Activated T-cell treated with anti-CD3 and anti-CD28 coated beads, Interleukin-2, amount 50 U/mL, for 24 hours (primary cell): Measurements from ENCODE around the gene PKN3.

Experiments used
- DNase-seq: peaks from one replicate; pipeline ENCODE4 v3.0.0-alpha.2; 2020
- H3K27ac Mint-ChIP-seq: 2 replicates; pipeline ENCODE4 v1.8.0; 2020; ENCODE audit warnings: mild to moderate bottlenecking, mixed read lengths
- H3K27me3 Mint-ChIP-seq: 2 replicates; pipeline ENCODE4 v1.8.0; 2020; ENCODE audit warnings: mixed read lengths
- H3K36me3 Mint-ChIP-seq: 2 replicates; pipeline ENCODE4 v1.8.0; 2020; ENCODE audit warnings: low read depth, mixed read lengths
- H3K4me1 Mint-ChIP-seq: 2 replicates; pipeline ENCODE4 v1.8.0; 2020; ENCODE audit warnings: low read depth, mixed read lengths
- H3K4me3 Mint-ChIP-seq: 2 replicates; pipeline ENCODE4 v1.8.0; 2020; ENCODE audit warnings: mild to moderate bottlenecking, moderate library complexity, mixed read lengths
- H3K9me3 Mint-ChIP-seq: 2 replicates; pipeline ENCODE4 v1.8.0; 2020; ENCODE audit warnings: mixed read lengths

Gene PKN3

GRCh38 chr9:128731093-128731492, 28.8 kb downstream of the PKN3 start:
- DNase-seq = no peak
- Mint-ChIP-seq H3K4me1 (peaks cover 5% of the 10 kb centered on the region), H3K27ac (no peak overlapping the region), H3K27me3 (no peaks in the 10 kb centered on the region), H3K36me3 (peaks cover 33% of the 10 kb centered on the region), H3K4me3 (no peak overlapping the region), H3K9me3 (no peaks in the 10 kb centered on the region)

- no peaks in the 10 kb centered on the region for H3K27me3 Mint-ChIP-seq
Measured at GRCh38 chr9:128731691-128732090, 29.4 kb downstream of the PKN3 start.

GRCh38 chr9:128732576-128732975, 30.3 kb downstream of the PKN3 start:
- Mint-ChIP-seq H3K36me3 (peaks cover 37% of the 10 kb centered on the region), H3K27ac (no peak overlapping the region)

More at GRCh38 chr9:128731691-128732090, 29.4 kb downstream of the PKN3 start:
- no peak for DNase-seq
- Mint-ChIP-seq H3K36me3 (peaks cover 33% of the 10 kb centered on the region), H3K9me3 (no peaks in the 10 kb centered on the region), H3K4me1 (peaks cover 4% of the 10 kb centered on the region), H3K4me3 (no peak overlapping the region), H3K27ac (no peak overlapping the region)

DNA sequence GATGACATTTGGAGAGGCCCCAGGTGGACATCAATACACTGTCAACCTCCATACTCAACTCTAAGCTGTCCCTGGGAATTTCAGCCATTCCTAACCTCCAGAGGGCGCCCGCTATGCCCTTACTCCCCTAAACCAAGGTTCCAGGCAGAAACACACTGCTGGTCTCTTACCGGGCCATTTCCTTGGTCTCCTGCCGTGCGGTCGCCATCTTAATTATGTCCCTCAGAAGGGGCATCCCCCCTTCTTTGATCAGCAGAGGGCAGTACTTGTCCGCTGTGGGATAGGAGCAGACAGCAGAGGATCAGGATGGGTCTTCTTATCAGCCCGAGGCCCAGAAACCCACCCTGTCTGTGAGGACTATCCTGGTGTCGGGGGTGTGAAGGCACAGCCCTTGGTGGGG, 31.0 kb downstream of the PKN3 start:
- H3K27me3 Mint-ChIP-seq = no peaks in the 10 kb centered on the region
- no peak for DNase-seq
- H3K36me3 Mint-ChIP-seq = peaks cover 37% of the 10 kb centered on the region
- no peak overlapping the region for H3K4me3 Mint-ChIP-seq
- H3K9me3 Mint-ChIP-seq = no peaks in the 10 kb centered on the region
- no peak overlapping the region for H3K27ac Mint-ChIP-seq
- no peaks in the 10 kb centered on the region for H3K4me1 Mint-ChIP-seq

More at GRCh38 chr9:128732576-128732975, 30.3 kb downstream of the PKN3 start:
- Mint-ChIP-seq H3K9me3 (no peaks in the 10 kb centered on the region), H3K4me3 (no peak overlapping the region), H3K4me1 (peaks cover 2% of the 10 kb centered on the region), H3K27me3 (no peaks in the 10 kb centered on the region)
- no peak for DNase-seq

- DNase-seq = no peak
- Mint-ChIP-seq H3K27me3 (no peaks in the 10 kb centered on the region), H3K9me3 (no peaks in the 10 kb centered on the region), H3K4me3 (no peak overlapping the region), H3K27ac (no peak overlapping the region), H3K4me1 (no peaks in the 10 kb centered on the region), H3K36me3 (peaks cover 42% of the 10 kb centered on the region)
Measured at GRCh38 chr9:128735373-128735772, 33.1 kb downstream of the PKN3 start.

DNA sequence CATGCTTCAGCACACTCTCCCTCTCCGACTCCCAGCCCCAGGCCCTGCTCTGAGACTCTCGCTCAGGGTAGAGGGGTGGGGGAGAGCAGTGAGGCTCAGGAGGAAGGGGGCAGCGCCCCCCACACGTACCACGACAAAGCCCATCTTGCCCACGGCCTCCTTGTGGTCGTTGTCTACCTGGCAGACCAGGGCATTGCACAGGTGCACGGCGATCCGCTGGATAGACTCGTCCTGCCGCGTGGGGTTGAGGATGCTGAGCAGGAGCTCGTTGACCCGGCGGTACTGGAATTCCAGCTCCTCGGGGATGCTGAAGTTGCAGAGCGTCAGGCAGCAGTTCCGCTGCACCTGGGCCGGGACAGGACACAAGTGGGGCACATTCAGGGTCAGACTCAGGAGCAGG, 40.1 kb downstream of the PKN3 start:
- Mint-ChIP-seq H3K27me3 (no peaks in the 10 kb centered on the region), H3K9me3 (no peaks in the 10 kb centered on the region), H3K27ac (no peak overlapping the region), H3K36me3 (peaks cover 27% of the 10 kb centered on the region), H3K4me3 (no peak overlapping the region), H3K4me1 (no peaks in the 10 kb centered on the region)
- no peak for DNase-seq

- DNase-seq = no peak
- H3K9me3 Mint-ChIP-seq = no peaks in the 10 kb centered on the region
- no peaks in the 10 kb centered on the region for H3K4me1 Mint-ChIP-seq
- no peak overlapping the region for H3K4me3 Mint-ChIP-seq
- H3K27ac Mint-ChIP-seq = no peak overlapping the region
- no peaks in the 10 kb centered on the region for H3K27me3 Mint-ChIP-seq
- H3K36me3 Mint-ChIP-seq = peaks cover 26% of the 10 kb centered on the region
Measured at GRCh38 chr9:128743421-128743820, 41.1 kb downstream of the PKN3 start.

GRCh38 chr9:128747241-128747640, 44.9 kb downstream of the PKN3 start:
- no peak overlapping the region for H3K4me3 Mint-ChIP-seq
- DNase-seq = no peak
- H3K4me1 Mint-ChIP-seq = no peaks in the 10 kb centered on the region
- no peaks in the 10 kb centered on the region for H3K27me3 Mint-ChIP-seq
- H3K36me3 Mint-ChIP-seq = peaks cover 26% of the 10 kb centered on the region
- no peaks in the 10 kb centered on the region for H3K9me3 Mint-ChIP-seq
- no peak overlapping the region for H3K27ac Mint-ChIP-seq

DNA sequence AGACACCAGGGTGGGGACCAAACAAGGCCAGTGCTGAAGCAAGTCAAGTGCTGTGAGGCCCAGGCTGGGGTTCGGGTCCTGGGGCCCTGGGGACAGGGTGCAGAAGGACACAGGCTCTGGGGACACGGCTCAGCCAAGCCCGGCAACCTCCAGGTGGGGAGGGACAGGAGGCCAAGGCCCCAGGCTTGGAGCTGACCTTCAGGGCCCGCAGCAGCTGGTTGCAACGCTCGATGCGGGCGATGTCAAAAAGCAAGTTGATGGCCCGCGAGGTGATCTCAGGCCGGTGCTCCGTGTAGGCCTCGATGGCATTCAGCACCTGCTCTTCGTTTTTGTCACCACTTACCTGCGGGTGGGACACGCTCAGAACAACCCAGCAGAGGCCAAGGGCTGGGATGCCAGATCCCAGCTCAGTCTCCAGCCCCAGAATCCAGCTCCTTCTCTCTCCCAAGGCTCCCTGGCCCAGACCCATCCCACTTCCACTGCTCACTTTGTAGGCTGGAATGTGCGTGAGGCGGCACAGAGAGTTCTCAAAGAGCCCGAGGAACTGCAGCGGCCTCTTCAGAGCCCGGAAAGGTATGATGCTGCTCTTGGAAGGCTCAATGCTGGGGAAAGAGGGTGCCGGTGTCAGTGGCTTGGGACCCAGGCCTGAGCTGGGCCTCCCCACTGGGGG, 48.8 kb downstream of the PKN3 start:
- Mint-ChIP-seq H3K9me3 (no peaks in the 10 kb centered on the region), H3K4me3 (no peak overlapping the region), H3K27me3 (no peaks in the 10 kb centered on the region), H3K4me1 (no peaks in the 10 kb centered on the region), H3K27ac (no peak overlapping the region), H3K36me3 (peaks cover 36% of the 10 kb centered on the region)
- no peak for DNase-seq

DNA sequence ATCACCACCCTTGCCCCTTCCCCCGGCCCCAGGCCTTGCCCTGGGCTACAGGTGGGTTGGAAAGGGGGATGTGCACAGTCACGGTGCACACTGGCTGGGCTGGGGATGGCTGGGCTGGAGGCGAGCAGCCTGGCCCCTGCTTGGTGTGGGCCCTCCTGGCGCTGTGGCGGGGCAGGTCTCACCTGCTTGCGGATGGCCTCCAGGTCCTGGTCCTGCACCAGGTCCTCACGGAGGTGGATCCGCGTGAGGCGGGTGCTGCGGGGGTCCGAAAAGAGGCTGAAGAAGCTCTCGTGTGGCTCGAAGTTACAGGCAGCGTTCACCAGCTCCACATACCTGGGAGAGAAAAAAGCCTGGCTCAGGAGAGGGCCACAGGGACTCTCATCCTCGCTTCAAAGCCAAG, 51.3 kb downstream of the PKN3 start:
- no peaks in the 10 kb centered on the region for H3K9me3 Mint-ChIP-seq
- peaks cover 3% of the 10 kb centered on the region for H3K4me1 Mint-ChIP-seq
- H3K36me3 Mint-ChIP-seq = peaks cover 31% of the 10 kb centered on the region
- H3K27ac Mint-ChIP-seq = no peak overlapping the region
- H3K27me3 Mint-ChIP-seq = no peaks in the 10 kb centered on the region
- H3K4me3 Mint-ChIP-seq = no peak overlapping the region
- DNase-seq = no peak

DNA sequence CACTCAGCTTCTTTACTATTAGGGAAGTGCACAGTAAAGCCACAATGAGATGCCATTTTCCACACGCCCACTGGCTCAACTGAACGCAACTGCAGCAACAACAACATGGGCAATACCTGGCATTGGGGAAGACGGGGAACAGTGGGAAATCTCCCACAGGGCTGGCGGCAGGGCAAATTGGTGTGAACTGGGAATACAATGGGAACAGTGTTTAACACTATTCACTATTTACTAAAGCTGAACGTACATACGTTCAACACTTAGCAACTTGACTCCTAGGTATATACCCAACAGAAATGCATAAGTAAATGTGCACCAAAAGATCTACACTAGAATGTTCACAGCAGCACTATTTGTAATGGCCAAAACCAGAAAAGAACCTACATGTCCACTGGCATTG, 55.3 kb downstream of the PKN3 start:
- no peak overlapping the region for H3K27ac Mint-ChIP-seq
- peaks cover 3% of the 10 kb centered on the region for H3K4me1 Mint-ChIP-seq
- no peaks in the 10 kb centered on the region for H3K9me3 Mint-ChIP-seq
- H3K36me3 Mint-ChIP-seq = peaks cover 11% of the 10 kb centered on the region
- no peaks in the 10 kb centered on the region for H3K27me3 Mint-ChIP-seq
- H3K4me3 Mint-ChIP-seq = no peak overlapping the region
- DNase-seq = no peak

- Mint-ChIP-seq H3K4me3 (no peak overlapping the region), H3K9me3 (no peaks in the 10 kb centered on the region), H3K27ac (no peak overlapping the region), H3K27me3 (no peaks in the 10 kb centered on the region), H3K36me3 (peaks cover 6% of the 10 kb centered on the region), H3K4me1 (peaks cover 14% of the 10 kb centered on the region)
- no peak for DNase-seq
Measured at GRCh38 chr9:128762671-128763449, 60.6 kb downstream of the PKN3 start.

DNA sequence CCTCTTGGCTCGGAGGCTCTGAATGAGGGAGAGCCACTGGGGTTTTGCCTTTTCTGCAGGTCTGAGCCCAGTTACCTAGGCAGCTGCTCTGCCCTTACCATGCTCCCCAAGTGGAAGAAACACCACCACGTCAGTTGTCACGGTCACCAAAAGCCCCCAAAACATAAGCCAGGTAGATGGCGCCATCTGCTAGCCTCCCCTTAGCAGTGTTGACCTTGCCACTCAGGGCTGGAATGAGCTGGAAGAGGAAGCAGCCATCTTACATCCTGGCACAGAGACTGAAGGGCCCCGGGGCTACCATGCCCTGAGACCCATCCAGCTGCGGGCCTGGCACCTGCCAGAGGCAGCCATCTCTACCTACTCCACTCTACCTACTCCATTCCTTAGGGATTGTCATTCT, 62.1 kb downstream of the PKN3 start:
- peaks cover 22% of the 10 kb centered on the region for H3K4me1 Mint-ChIP-seq
- no peaks in the 10 kb centered on the region for H3K9me3 Mint-ChIP-seq
- no peak overlapping the region for H3K4me3 Mint-ChIP-seq
- peaks cover 6% of the 10 kb centered on the region for H3K36me3 Mint-ChIP-seq
- peak overlapping the region; percentile 31 for H3K27ac Mint-ChIP-seq
- no peaks in the 10 kb centered on the region for H3K27me3 Mint-ChIP-seq
- no peak for DNase-seq

DNA sequence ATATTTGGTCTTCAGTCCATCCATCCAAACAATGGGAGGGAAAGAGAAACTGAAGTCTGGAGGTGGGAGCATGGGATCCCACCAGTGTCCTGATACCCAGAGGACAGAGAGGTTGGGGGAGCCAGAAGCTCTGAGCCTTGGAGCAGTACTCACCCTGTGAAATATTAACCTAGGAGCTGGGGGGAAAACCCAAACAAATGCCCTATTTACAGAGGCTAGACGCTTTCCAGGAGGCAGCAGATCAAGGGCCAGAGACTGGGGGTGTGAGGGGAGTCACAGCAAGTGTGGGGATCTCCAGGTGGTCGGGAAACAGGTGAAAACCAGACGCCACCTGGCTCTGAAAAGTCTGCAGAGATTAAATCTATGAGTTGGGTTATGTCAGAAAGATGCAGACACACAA, 63.2 kb downstream of the PKN3 start:
- peaks cover 6% of the 10 kb centered on the region for H3K36me3 Mint-ChIP-seq
- H3K4me3 Mint-ChIP-seq = no peak overlapping the region
- DNase-seq = no peak
- peaks cover 32% of the 10 kb centered on the region for H3K4me1 Mint-ChIP-seq
- H3K27ac Mint-ChIP-seq = no peak overlapping the region
- no peaks in the 10 kb centered on the region for H3K9me3 Mint-ChIP-seq
- H3K27me3 Mint-ChIP-seq = no peaks in the 10 kb centered on the region

DNA sequence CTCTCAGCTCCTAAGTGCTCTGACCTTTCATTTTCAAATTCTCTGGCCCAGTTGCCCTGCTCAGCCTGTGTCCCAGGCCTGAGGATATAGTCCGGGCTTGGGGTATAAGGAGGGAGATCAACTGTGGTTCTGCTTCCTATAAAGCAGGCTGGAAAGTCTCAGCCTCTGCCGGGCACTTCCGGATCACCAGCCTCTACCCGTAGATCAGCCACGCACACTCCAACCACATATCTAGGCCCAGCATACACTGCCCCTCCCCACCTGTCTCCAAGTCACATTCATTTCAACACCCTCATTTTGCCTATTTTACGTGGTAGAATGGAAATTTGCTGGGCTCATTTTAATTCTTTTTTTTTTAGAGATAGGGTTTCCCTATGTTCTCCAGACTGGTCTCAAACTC, 66.3 kb downstream of the PKN3 start:
- Mint-ChIP-seq H3K27me3 (no peaks in the 10 kb centered on the region), H3K4me1 (peaks cover 44% of the 10 kb centered on the region), H3K9me3 (no peaks in the 10 kb centered on the region), H3K27ac (no peak overlapping the region), H3K36me3 (peaks cover 10% of the 10 kb centered on the region), H3K4me3 (no peak overlapping the region)
- no peak for DNase-seq
